HTERT RPE-1 (cell line): ENCODE data around the gene AMY2B.
"Not testable (repeated sequence)": the region's sequence is repeated elsewhere in the genome, so short reads cannot be mapped to it uniquely, and the experiment has no call there.

Experiments
- in situ Hi-C: fragments of 300-500 bp; cut with MboI; formaldehyde crosslinking; loops from 4 replicates; pipeline ENCODE4 v1.14.3; 2020; ENCODE audit warnings: low sequenced_read_pairs

AMY2B gene

DNA sequence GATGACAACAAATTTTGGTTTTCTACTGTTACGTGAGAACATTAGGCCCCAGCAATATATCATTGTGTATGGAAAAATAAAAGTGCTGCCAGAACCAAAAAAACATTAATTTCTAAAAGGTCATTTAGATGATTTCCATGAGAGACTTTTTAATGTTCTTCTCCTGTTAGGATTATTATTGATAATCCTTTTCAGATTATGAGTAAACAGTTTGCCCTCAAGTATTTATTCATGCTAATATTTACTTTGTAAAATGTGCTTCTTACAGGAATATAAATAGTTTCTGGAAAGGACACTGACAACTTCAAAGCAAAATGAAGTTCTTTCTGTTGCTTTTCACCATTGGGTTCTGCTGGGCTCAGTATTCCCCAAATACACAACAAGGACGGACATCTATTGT is at the start of gene AMY2B:
Gene AMY2B (plus strand): TSS at position 301 of the 400 bp plus-strand sequence. CDS start 14 bp downstream, at position 315.
- in situ Hi-C loops, result not testable (repeated sequence)

DNA sequence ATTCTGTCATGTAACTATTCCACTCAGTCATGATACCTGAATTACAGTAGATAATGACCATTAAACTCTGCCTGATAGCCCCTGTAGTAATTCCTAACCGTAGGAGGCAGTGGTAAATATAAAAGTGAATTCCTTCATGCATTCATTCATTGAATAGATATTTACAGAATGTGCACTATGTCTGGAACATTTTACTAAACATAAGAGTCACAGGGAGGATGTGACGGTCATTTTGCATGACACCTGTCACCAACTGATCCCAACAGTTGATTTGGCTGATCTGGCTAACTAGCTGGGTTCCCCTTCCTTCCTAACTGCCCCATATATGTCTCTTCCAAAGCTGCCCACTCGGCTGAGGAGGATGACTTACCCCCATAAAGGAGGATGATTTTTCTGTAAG is 48.0 kb upstream of the AMY2B start:
- in situ Hi-C loops, result no loop called here

DNA sequence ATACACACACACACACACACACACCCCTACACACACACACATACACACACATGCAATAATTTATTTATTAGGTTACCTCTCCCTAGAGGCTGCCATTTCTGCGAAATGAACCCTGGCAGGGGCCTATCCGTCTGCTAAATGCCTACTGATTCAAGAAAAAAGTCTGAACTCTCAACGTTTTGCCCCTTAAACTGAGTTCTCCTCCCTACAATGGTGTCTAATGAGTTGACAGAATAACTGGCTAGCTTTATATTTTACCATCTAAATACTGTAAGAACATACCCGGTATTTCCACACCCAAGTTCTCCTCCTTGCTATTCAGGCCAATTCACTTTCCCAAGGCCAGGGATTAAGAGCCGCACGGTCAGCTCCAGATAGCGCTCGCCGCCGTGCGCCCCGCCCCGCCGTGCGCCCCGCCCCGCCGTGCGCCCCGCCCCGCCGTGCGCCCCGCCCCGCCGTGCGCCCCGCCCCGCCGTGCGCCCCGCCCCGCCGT is 46.2 kb upstream of the AMY2B start:
- in situ Hi-C loops, result no loop called here

DNA sequence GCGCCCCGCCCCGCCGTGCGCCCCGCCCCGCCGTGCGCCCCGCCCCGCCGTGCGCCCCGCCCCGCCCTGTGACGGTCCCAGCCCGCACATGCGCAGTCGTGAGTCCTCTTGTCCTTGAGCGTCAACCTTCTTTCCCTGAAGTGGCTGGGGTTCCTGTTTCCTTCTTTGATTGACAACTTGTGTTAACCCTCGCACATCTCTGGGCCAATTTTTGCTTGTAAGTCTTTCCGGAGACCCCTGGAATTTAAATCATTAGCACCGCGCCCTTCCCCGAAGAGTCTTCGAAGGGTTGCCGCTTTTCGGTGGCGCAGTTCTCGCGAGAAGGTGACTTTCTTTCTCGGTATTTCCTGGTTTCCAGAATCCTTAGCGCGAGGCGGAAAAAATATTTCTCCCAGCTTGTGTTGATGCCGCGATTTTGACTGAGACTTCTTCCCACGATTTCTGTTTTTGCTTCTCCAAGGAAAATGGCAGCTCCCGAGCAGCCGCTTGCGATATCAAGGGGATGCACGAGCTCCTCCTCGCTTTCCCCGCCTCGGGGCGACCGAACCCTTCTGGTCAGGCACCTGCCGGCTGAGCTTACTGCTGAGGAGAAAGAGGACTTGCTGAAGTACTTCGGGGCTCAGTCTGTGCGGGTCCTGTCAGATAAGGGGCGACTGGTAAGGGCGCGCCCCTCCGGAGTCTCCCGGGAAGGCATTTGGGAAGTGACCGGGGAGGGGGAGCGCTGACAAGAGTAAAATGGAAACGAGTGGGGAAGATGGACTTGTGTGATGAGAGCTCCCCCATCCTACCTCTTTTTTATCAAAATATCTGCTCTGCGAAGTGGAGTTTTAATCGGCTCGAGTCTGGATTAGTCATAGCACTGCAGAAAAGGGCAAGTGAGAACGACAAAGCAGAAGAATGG is 45.5 kb upstream of the AMY2B start, which contains the start of gene RNPC3:
Gene RNPC3 (plus strand): TSS at position 93 of the 901 bp plus-strand sequence. CDS start 372 bp downstream, at position 465.
- in situ Hi-C loops, result no loop called here

DNA sequence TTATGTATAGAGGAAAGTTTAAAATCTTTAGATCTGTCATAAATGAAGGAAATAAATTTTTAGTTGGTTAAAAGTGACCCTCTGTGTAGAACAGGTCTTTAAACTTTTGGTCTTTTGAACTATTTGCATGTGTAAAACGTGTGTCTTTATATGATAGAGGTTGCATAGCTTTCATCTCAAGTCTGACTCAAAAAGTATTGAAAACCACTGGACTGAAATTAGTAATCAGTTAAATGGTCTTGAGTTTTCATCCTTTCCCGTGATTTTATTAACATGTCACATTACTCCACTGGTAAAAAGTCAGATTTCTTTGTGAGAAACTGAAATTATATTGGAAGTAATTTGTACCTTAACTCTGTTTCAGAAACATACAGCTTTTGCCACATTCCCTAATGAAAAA is 44.1 kb upstream of the AMY2B start:
- in situ Hi-C loops, result no loop called here

DNA sequence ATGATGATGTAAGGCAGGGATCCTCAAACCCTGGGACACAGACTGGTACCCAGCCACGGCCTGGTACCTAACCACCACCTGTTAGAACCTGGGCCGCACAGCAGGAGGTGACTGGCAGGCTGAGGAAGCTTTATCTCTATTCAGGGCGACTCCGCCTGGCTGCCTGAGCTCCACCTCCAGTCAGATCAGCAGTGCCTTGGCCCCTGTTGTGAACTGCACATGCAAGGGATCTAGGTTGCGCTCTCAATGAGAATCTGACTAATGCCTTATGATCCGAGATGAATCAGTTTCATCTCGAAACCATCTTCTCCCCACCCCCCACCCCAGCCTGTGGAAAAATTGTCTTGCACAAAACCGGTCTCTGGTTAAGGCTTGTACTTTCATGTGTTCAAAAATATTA is 41.6 kb upstream of the AMY2B start:
- in situ Hi-C loops, result no loop called here

DNA sequence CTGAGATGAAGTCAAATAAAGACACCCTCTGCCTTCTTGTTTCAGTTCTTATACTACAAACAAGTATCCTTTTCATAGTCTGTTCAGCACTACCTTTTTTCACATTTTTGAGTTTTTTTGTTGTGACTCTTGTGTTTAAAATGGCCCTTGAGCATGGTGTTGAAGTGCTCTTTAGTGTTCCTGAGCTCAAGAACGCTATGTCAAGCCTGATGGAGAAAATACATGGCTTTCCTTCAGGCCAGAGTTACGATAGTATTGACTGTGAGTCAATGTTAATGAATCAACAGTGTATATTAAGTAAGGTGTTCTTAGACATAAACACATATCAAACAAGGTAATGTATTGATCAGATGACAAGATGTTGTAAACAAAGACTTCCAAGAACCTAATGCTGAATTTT is 33.2 kb upstream of the AMY2B start:
- in situ Hi-C loops, result no loop called here

DNA sequence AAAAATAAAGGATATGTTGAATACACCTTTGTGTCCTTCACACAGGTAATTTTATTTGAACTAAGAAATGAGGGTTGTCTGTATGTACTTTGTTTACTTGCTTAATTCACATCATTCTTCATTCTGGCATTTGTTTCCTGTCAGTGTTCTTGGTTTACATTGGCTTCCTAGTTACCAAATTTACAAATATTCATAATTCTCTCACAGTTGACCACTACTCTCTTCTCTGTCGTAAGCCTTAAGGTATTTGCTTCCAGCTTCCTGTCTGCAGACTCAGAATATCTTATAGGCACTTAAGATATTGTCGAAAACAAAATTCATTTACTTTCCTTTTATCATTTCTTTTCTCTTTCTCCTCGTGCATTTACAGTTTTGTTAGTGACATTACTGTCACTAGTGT is 30.0 kb upstream of the AMY2B start:
- in situ Hi-C loops, result no loop called here

DNA sequence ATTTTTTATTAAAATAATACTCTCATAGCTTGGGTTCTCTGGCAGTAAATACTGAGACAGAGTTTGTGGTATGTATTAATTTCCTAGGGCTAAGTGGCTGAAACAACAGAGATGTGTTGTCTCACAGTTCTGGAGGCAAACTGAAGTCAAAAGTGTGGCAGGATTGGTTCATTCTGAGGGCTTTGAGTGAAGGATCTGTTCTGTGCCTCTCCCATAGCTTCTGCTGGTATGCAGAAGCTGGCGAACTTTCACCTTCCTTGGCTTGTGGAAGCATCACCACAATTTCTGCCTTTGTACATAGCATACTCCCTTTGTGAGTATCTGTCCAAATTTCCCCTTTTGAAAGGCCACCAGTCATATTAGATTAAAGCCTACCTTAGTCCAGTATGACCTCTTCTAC is 24.9 kb upstream of the AMY2B start:
- in situ Hi-C loops, result no loop called here

DNA sequence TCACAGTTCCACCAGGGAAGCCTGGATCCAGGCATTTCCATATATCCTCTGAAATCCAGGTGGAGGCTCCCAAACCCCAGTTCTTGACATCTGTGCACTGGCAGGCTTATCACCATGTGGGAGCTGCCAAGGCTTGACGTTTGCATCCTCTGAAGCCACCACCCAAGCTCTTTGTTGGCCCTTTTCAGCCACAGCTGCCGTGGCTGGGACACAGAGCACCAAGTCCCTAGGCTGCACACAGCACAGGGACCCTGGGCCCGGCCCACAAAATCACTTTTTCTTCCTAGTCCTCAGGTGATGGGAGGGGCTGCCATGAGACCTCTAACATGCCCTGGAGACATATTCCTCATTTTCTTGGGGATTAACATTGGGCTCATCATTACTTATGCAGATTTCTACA is 23.5 kb upstream of the AMY2B start:
- in situ Hi-C loops, result no loop called here

DNA sequence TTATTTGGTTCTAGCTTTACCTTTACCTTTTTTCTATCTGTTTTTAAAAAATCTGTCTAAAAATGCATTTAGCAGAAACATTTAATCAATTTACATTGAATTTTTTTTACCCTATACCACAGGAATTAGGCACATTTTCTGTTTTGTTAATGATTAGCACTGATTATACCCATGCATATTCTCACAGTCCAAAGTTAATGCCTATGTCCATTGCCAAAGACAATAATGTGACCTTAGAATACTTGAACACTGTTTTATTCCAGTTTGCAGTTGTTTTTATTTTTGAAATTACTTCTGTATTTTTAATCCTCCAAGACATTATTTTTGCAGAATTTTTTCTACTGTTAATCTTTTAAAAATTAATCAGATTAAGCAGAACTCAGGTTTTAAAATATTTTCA is 11.0 kb upstream of the AMY2B start:
- in situ Hi-C loops, result no loop called here

DNA sequence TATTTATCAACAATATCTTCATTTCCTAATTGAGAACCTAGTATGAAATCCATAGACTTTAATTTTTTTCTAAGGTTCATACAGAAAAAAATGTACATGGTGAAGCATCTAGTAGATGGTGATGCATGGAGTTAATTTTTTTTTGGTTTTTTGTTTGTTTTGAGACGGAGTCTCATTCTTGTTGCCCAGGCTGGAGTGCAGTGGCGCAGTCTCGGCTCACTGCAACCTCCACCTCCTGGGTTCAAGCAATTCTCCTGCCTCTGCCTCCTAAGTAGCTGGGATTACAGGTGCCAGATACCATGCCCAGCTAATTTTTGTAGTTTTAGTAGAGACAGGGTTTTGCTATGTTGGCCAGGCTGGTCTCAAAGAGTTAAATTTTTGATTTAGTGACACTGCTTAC is 10.3 kb upstream of the AMY2B start:
- in situ Hi-C loops, result not testable (repeated sequence)

DNA sequence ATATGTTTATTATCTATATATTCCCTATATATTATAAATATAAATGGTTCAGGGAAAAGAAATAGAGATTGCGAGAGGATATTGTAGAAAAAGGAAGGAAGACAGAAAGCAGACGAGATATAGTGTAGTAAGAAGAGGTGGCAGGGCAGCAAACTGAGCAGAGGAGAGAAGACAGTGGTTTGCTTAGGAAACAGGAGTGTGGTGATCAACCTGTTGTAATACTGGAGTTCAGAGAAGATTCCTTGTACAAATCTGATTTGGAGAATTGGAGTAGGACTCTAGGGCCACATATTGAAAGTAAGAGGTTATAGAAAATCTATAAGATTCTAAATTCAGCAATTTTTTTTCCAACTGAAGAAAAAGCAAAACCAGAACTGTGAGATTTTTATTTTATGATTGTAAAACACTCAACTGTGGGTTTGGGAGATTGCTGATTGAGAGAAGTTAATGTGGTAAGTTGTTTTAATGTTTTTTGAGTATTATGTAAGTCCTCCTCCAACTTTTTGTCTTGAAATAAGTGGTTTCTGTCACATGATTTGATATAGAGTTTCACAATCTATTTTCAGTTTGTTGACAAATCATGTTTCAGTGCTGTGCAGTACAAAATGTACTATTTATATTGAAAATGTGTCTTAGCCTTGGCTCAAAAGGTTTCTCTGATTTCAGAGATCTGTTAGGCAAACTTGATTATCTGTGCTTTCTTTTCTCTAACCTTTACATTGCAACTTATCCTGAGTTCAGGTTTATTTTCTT is 9.6 kb upstream of the AMY2B start:
- in situ Hi-C loops, result no loop called here

DNA sequence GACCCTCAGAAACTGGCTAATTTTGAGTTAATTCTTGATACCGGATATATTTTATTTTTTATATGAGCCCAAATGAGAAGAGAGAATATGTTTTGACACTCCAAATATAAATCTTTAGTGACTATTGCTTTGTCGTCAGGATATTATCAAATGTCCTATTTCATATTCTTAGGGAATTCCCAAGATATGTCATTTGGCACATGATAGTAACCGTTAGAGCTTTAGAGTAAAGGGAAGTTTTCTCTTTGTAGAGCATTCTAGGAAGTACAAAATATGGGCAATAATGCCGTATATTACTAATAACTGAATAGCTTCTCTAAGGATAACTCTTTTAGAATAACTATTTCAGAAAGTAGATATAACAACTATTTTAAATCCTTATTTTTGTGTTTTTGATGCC is 8.3 kb upstream of the AMY2B start:
- in situ Hi-C loops, result no loop called here

DNA sequence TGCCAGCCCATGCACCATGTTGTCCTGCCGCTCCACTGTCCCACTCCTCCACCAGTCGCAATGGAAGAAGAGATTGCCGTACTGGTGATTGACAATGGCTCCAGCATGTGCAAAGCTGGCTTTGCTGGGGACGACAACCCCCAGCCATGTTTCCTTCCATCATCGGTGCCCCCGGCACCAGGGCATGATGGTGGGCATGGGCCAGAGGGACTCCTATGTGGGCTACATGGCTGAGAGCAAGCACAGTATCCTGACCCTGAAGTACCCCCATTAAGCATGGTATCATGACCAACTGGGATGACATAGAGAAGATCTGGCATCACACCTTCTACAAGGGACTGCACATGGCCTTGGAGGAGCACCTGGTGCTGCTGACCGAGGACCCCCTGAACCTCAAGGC is 1.9 kb upstream of the AMY2B start:
- in situ Hi-C loops, result no loop called here

DNA sequence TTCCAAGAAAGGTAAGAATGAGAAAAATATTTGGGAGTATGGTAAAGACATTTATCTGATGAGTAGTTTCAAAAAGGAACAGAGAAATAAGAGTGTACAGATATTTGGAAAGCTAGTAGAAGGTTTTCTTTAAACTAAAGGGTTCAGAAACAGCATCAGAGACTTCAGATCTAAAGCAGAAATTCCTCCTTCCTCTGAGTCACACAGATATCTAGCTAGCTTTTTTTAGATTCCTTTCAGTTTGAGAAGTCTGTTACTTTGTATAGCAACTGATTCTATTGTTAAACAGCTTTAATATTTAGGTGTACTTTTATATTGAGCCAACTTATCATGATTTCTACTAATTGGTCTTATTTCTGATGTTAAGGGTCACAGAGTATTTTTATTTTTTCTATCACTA is 4.7 kb downstream of the AMY2B start:
- in situ Hi-C loops, result no loop called here

DNA sequence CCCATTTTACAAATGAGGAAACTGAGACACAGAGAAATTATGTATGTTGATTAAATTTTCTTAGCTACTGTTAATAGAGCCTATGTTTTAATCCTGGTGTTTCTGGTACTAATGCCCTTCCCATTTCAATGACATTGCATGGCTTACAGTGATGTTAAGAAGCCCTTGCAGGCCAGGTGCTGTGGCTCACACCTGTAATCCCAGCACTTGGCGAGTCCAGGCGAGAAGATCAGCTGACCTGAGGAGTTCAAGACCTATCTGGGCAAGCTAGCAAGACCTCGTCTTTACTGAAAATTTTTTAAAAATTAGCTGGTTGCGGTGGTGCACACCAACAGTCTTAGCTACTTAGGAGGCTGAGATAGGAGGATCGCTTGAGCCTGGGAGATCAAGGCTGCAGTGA is 5.4 kb downstream of the AMY2B start:
- in situ Hi-C loops, result not testable (repeated sequence)

DNA sequence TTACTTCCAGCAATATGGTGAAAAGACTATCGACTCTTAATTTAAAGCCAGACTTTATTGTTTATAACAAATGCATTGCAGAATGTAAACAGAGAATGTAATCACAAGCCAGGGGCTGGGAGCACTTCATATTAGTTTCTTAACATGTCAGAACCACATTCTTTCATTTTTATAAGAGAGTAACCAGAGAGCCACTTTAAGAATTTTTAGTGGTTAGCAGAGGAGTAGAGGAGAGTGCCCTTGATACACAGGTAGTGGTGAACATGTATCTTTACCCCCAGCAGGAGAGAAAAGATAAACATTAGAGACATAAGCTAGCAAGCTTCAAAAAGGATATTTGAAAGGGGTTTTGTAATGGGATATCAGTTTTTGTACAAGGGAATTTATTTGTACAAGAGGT is 11.1 kb downstream of the AMY2B start:
- in situ Hi-C loops, result no loop called here

DNA sequence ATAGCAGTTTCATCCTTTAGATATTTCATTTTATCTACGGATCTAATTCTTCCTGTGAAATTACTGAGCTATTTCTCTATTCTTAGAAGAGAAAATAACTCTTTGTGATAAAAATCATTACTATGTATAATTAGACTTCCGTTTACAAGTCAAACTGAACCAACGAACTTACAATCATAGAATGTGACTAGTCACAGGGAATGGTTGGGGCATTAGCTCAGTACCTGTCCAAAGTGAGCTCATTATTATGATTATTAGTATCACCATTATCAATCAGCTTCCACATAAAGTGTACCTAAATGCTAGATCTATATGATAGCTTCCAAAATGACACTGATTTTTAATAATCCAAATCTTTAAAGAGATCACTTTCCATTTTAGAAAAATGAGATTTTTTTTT is 12.5 kb downstream of the AMY2B start:
- in situ Hi-C loops, result no loop called here

DNA sequence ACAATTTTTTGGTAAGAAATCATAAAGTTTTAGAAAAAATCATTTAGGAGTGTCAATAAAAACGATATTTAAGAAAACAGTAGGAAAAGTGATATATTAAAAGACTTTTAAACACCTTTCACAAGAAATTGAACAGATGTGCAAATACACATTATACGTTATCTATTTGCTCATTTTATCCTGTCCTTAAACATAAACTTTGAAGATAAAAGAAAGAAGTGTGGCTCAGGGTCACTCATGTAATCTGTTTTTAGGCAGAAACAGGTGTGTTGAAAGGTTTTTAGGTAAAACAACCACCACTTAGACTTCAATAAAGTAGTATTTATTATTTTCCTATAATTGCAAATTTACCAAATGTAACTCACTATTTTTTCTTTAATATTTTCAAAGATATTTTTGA is 13.1 kb downstream of the AMY2B start:
- in situ Hi-C loops, result no loop called here

DNA sequence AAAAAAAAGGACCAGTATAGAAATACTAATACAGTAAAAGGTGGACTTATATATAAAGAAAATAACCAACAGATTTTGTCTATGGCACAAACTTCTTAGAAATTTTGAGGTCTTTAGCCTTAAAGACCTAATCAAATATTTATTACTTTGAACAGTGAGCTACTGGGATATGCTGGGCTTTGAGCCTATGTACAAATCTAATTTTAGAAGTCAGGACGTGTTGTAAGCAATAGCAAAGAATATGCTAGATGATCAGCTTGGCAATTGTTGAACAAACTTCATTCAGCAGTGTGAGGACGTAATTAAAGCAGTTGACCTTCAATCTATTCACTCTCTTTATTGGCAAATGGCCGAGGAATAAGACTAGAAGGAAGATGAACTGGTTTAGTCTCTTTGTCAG is 31.4 kb downstream of the AMY2B start:
- in situ Hi-C loops, result not testable (repeated sequence)

DNA sequence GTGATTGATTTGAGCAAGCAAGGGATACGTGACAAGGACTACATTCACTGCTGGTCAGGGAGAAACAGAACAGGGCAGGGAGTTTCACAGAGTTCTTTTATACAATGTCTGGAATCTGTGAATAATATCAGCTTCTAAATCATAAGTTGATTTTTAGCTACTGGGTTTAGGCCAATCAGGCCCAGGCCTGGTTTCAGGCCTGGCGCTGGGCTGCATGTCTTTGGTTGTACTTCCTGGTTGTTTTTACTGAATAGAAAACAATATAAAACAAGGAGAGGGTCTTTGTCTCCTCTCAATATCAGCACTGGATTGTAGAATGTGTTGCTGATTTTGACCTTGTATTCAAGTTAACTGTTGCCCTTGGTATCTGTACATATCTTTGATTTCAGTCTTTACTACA is 45.0 kb downstream of the AMY2B start:
- in situ Hi-C loops, result no loop called here
